Progenitor cell of endocrine pancreas (in vitro differentiated cells): Measurements from ENCODE around the gene CLEC7A. TPM values are rescaled to one million over a fixed set of nuclear protein-coding genes. Genes with fewer than 3 reads are reported as not detected.

Experiments used
- DNase-seq: peaks from one replicate; pipeline ENCODE4 v3.0.0; 2021; ENCODE audit warnings: low spot score; ENCODE audit not compliant: unreplicated experiment
- H3K27ac Mint-ChIP-seq: 2 replicates; pipeline ENCODE4 v1.8.0; 2021; ENCODE audit warnings: mild to moderate bottlenecking, moderate library complexity, mixed read lengths
- H3K27me3 Mint-ChIP-seq: 2 replicates; pipeline ENCODE4 v1.8.0; 2021; ENCODE audit warnings: mixed read lengths
- H3K36me3 Mint-ChIP-seq: 2 replicates; pipeline ENCODE4 v1.8.0; 2022; ENCODE audit warnings: mixed read lengths; ENCODE audit not compliant: insufficient read depth
- H3K4me1 Mint-ChIP-seq: 2 replicates; pipeline ENCODE4 v1.8.0; 2021; ENCODE audit warnings: low read depth, mixed read lengths
- H3K4me3 Mint-ChIP-seq: 2 replicates; pipeline ENCODE4 v1.8.0; 2021; ENCODE audit warnings: low read depth, mild to moderate bottlenecking, moderate library complexity, mixed read lengths
- H3K9me3 Mint-ChIP-seq: 2 replicates; pipeline ENCODE4 v1.8.0; 2021; ENCODE audit warnings: low read depth, mixed read lengths
- CTCF ChIP-seq: fragments of 200-600 bp; sonication (generic); IDR thresholded peaks from one replicate; pipeline ENCODE4 v1.5.0; 2021; ENCODE audit warnings: antibody characterized with exemption, mild to moderate bottlenecking; ENCODE audit not compliant: unreplicated experiment
- total RNA-seq: library from RNA; stranded (reverse); gene quantifications from 2 replicates; pipeline ENCODE4 v1.2.1, GENCODE V29; 2021

The CLEC7A gene
- total RNA-seq, 1 donor from 2014 or later, result not detected

GRCh38 chr12:10154145-10154496, 24.1 kb upstream of the CLEC7A start:
- H3K4me3 Mint-ChIP-seq, result peak overlapping the region; percentile 92
- peaks cover 3% of the 10 kb centered on the region for H3K27me3 Mint-ChIP-seq
- H3K9me3 Mint-ChIP-seq, result peaks cover 5% of the 10 kb centered on the region
- peaks cover 7% of the 10 kb centered on the region for H3K4me1 Mint-ChIP-seq
- no peaks in the 10 kb centered on the region for H3K36me3 Mint-ChIP-seq
- no peak for TF ChIP-seq CTCF
- H3K27ac Mint-ChIP-seq, result peak overlapping the region; percentile 96
- no peak for DNase-seq

GRCh38 chr12:10153271-10154144, 23.5 kb upstream of the CLEC7A start:
- Mint-ChIP-seq H3K4me3 (peak overlapping the region; percentile 92), H3K36me3 (no peaks in the 10 kb centered on the region), H3K27ac (peak overlapping the region; percentile 96), H3K4me1 (peaks cover 7% of the 10 kb centered on the region), H3K9me3 (peaks cover 5% of the 10 kb centered on the region), H3K27me3 (peaks cover 3% of the 10 kb centered on the region)
- TF ChIP-seq CTCF, result peak; percentile 96
- peak; percentile 71 for DNase-seq

- TF ChIP-seq CTCF, result no peak
- Mint-ChIP-seq H3K27ac (no peak overlapping the region), H3K4me1 (peaks cover 7% of the 10 kb centered on the region), H3K9me3 (no peaks in the 10 kb centered on the region), H3K4me3 (no peak overlapping the region), H3K27me3 (no peaks in the 10 kb centered on the region), H3K36me3 (no peaks in the 10 kb centered on the region)
- DNase-seq, result no peak
Measured at GRCh38 chr12:10151621-10152020, 21.6 kb upstream of the CLEC7A start.

GRCh38 chr12:10147714-10148403, 17.9 kb upstream of the CLEC7A start:
- Mint-ChIP-seq H3K36me3 (no peaks in the 10 kb centered on the region), H3K27me3 (peaks cover 3% of the 10 kb centered on the region), H3K9me3 (no peaks in the 10 kb centered on the region), H3K27ac (no peak overlapping the region), H3K4me1 (no peaks in the 10 kb centered on the region), H3K4me3 (no peak overlapping the region)
- DNase-seq, result no peak
- TF ChIP-seq CTCF, result no peak

- DNase-seq, result no peak
- Mint-ChIP-seq H3K9me3 (no peaks in the 10 kb centered on the region), H3K27ac (no peak overlapping the region), H3K4me1 (no peaks in the 10 kb centered on the region), H3K36me3 (no peaks in the 10 kb centered on the region), H3K27me3 (peaks cover 3% of the 10 kb centered on the region), H3K4me3 (no peak overlapping the region)
- TF ChIP-seq CTCF, result no peak
Measured at GRCh38 chr12:10142976-10143589, 13.1 kb upstream of the CLEC7A start.
